Measurements from ENCODE around the gene LVRN. TPM values are rescaled to one million over a fixed set of nuclear protein-coding genes. Genes with fewer than 3 reads are reported as not detected.

LVRN gene
- not detected for total RNA-seq

GRCh38 chr5:115962239-115962564, at the start of gene LVRN:
TSS of gene LVRN (plus strand) at chr5:115962475. CDS start at chr5:115962618, 143 bp downstream.

GRCh38 chr5:116032094-116032517, 69.8 kb downstream of the LVRN start, which contains the start of gene ARL14EPL:
TSS of gene ARL14EPL (plus strand) at chr5:116032472. CDS start at chr5:116051466, 18,994 bp downstream.

Other genes starting within 250 kb of the LVRN start
- under 1 TPM; 0.38 to 0.79 TPM for gene CDO1, start 145.8 kb upstream of the LVRN start, total RNA-seq
- gene ATG12, start 120.9 kb upstream of the LVRN start, total RNA-seq = 10 to 100 TPM; 40.4 to 42.3 TPM
- gene AP3S1, start 120.5 kb upstream of the LVRN start, total RNA-seq = 10 to 100 TPM; 71.7 to 73.1 TPM
- gene ARL14EPL, start 70.0 kb downstream of the LVRN start, total RNA-seq = not detected
- 10 to 100 TPM; 26.2 to 31.3 TPM for gene COMMD10, start 122.5 kb downstream of the LVRN start, total RNA-seq